Measurements from ENCODE around the gene MDM4.
"Not testable (repeated sequence)": the region's sequence is repeated elsewhere in the genome, so short reads cannot be mapped to it uniquely, and the experiment has no call there.

The MDM4 gene

GRCh38 chr1:204520834-204521709, 4.9 kb downstream of the MDM4 start:
- DNase-seq, result no peak

DNA sequence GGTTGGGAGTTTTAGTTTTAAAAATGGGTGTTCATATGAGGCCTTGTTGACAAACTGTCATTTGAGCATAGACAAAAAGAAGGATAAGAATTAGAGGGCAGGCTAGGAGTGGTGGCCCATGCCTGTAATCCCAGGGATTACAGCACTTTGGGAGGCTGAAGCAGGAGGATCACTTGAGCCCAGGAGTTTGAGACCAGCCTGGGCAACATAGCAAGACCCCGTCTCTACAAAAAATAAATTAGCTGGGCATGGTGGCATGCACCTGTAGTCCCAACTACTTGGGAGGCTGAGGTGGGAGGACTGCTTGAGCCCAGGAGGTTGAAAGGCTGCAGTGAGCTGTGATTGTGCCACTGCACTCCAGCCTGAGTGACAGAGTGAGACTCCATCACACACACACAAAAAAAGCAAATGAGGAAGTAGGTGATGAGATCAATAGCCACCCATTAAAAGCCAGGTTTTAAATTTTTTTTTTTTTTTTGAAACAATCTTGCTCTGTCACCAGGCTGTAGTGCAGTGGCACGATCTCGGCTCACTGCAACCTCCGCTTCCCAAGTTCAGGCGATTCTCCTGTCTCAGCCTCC, 5.8 kb downstream of the MDM4 start:
- not testable (repeated sequence) for DNase-seq

GRCh38 chr1:204523605-204524215, 7.5 kb downstream of the MDM4 start:
- no peak for DNase-seq

GRCh38 chr1:204524986-204525385, 8.8 kb downstream of the MDM4 start:
- DNase-seq, result no peak

- no peak for DNase-seq
Measured at GRCh38 chr1:204528241-204528640, 12.0 kb downstream of the MDM4 start.

- no peak for DNase-seq
Measured at GRCh38 chr1:204528677-204529076, 12.5 kb downstream of the MDM4 start.

DNA sequence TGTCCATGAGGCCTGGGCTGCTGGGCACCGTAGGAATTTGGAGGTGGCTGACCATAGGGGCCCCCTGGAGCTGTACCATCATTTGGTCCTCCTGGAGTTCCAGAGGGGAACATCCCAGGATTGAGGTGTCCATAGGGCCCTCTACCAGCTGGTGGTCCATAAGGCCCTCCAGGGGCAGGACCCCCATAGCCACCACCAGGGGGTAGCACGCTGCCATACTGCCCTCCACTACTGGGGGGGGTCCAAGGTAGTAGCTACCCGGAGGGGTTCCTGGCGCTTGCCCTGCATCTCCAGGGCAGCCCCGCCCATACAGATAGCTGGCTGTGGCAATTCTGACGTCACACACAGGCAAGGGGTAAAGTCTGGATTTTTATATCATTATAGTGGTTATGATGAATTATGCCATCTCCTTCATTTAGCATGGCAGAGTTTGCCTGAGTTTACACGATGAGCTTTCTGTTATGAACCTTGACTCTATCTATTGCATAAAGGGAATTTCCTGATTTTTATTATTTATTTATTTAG, 13.2 kb downstream of the MDM4 start:
- DNase-seq, result no peak

- DNase-seq, result no peak
Measured at GRCh38 chr1:204530932-204531331, 14.7 kb downstream of the MDM4 start.

GRCh38 chr1:204532832-204533231, 16.6 kb downstream of the MDM4 start:
- peak in 1 of 2 experiments; percentile 7 for DNase-seq

- DNase-seq, result no peak
Measured at GRCh38 chr1:204541626-204542025, 25.4 kb downstream of the MDM4 start.

GRCh38 chr1:204544321-204544720, 28.1 kb downstream of the MDM4 start:
- no peak for DNase-seq

DNA sequence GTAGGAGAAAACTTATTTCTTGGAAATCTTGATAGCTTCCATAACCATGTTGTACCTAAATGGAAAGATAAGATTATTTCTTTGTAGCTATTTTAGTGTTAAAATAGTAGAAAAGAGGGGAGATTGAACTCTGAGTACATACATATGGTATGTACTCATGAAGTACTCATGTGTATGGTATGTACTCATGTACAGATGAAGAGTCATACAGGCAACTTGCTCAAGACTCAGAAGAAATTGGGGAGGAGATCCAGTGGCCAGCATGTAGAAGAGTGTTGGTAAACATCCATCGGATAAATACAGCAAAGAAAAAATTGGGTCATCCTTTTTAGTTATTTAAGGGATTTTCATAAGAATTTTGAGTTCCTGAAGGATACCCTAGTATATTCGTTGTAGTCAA, 29.0 kb downstream of the MDM4 start:
- no peak for DNase-seq

DNA sequence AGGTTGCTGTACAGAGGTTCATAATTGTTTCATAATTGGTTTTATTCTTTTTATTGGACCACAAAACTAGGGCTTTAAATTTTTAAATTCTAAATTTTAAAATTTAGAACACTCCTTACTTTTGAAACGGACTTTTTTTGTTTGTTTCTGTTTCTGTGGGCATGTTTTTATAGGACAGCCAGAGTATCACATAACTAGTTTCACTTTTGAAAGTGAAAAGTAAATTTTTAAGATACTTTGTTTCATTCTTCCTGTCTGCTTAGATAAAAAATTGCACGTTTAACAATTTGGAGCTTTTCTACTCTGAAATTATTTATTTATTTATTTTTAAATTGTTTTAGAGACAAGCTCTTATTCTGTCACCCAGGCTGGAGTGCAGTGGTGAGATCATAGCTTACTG, 29.7 kb downstream of the MDM4 start:
- DNase-seq, result no peak

GRCh38 chr1:204548265-204548664, 32.1 kb downstream of the MDM4 start:
- DNase-seq, result no peak

- DNase-seq, result no peak
Measured at GRCh38 chr1:204549313-204549712, 33.1 kb downstream of the MDM4 start.

DNA sequence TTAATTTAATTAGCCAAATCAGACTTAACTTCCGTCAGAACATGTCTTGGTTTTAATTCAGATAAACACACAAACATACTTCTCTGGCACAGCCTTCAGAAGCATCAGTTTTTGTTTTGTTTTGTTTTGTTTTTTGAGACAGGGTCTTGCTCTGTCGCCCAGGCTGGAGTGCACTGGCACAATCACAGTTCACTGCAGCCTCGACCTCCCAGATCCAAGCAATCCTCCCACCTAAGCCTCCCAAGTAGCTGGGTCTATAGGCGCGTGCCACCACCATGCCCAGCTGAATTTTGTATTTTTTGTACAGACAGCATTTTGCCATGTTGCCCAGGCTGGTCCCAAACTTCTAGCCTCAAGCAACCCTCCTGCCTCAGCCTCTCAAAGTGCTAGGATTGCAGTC, 34.7 kb downstream of the MDM4 start:
- no peak for DNase-seq

DNA sequence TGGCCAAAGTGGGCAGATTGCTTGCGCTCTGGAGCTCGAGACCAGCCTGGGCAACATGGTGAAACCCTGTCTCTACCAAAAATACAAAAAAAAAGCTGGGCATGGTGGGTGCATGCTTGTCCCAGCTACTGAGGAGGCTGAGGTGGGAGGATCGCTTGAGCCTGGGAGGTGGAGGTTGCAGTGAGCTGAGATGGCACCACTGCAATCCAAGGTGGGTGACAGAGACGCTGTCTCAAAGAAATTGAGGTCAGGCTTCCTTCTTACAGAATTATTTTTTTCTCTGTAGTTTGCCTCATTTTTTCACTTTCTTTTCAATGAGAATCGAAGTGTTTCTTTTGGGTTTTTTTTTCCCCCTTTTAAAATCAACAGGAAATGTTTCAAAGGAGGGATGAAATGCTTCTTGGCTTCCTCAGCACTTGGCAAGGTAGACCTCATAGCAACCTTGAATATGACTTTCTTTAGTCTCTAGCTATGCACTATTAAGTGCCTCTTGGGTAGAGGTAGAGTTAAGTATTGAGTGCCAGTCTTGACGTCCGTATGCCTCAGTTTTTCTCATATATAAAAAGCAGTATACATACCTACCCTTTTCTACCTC, 40.3 kb downstream of the MDM4 start:
- no peak for DNase-seq

- peak; percentile 96 to 98 for DNase-seq
Measured at GRCh38 chr1:204558467-204558866, 42.3 kb downstream of the MDM4 start.

GRCh38 chr1:204560002-204560401, 43.8 kb downstream of the MDM4 start:
- DNase-seq, result peak in 1 of 2 experiments; percentile 14

DNA sequence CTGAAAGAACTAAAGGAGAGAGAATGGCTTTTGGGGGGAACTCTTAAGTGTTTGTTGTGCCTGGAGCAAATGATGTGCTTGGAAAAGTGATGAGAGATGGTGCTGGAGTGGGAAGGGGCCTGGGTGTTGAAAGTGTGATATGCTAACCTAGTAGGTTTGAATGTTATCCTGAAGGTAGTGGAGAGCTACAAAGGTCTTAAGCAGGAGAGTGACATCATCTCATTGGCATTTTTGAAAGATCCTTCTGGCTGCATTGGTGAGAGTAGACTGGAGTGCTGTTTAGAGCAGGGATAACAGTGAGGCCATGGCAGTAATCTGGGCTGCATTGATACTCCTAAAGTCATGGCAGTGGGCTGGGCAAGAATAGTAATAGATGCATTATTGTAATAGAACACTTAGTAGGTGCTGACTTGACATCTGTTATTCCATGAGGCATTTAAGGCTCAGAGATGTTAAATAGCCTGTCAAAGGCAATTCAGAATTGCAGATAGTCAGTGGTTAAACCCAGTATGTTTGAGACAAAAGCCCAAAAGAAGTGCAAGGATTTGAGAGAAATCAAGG, 44.5 kb downstream of the MDM4 start:
- no peak for DNase-seq

DNA sequence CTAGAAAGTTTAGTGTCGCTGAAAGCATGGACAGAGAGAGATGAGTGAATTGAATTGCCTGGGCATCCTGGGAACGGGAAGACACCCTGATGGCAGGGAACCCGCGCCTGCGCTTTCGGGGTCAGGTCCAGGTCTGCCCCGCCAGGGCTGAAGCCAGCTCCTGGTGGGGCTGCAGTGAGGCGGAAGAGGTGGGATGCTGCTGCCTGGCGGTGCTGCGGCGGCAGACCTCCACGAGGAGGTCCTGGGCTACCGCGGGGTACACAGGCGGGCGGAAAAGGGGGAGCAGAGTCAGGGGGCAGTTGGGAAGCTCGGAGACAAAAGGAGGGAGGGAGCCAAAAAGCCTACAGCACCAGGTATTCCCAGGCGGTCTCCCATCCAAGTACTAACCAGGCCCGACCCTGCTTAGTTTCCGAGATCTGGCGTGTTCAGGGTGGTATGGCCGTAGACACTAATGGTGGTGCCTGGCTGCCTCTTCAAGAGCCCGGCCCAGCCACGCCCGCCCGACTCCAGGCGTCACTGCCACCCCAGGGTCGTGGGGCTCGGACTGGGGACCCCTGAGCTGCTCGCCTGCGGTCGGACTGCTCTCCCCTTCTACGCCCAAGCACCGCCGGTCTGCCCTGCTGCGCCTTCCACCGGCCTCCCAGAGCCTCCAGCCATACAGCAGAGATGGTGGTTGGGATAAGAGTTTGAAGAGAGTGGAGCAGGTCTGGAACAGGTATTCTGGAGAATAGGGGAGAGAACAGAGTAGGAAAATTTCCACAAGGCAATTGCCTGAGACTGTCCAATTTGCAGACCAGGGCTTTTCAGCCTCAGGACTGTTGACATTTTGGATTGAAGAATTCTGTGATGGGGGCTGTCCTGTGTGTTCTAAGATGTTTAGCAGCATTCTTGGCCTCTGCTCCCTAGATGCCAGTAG, 46.1 kb downstream of the MDM4 start:
- no peak for DNase-seq

GRCh38 chr1:204563307-204563706, 47.1 kb downstream of the MDM4 start:
- DNase-seq, result no peak
